OCI-M2 (cell line): ENCODE data around the gene FBXL19.

Experiments used
- DNase-seq: peaks from one replicate; lab custom pipeline; 2025; ENCODE audit not compliant: unreplicated experiment; lab: John Stamatoyannopoulos, UW

FBXL19 gene

DNA sequence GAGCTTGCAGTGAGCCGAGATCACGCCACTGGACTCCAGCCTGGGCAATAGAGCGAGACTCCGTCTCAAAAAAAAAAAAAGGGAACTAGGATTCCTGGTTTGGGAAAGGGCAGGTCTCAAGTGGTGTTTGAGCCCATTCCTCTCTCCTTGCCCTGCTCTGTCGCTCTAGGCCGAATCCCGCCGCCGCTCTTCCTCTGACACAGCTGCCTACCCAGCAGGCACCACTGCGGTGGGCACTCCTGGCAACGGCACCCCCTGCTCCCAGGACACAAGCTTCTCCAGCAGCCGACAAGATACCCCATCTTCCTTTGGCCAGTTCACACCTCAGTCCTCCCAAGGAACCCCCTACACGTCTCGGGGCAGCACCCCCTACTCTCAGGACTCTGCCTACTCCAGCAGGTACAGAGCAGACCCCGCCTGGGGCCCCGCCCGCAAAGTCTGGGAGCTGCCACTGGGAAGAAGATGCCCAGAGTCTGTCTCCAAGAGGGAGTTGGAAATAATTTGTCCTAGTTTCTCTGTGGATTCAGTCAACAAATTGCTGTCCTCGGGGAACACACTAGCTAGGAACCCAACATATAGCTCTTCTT is 40.6 kb downstream of the FBXL19 start:
- no peak for DNase-seq

DNA sequence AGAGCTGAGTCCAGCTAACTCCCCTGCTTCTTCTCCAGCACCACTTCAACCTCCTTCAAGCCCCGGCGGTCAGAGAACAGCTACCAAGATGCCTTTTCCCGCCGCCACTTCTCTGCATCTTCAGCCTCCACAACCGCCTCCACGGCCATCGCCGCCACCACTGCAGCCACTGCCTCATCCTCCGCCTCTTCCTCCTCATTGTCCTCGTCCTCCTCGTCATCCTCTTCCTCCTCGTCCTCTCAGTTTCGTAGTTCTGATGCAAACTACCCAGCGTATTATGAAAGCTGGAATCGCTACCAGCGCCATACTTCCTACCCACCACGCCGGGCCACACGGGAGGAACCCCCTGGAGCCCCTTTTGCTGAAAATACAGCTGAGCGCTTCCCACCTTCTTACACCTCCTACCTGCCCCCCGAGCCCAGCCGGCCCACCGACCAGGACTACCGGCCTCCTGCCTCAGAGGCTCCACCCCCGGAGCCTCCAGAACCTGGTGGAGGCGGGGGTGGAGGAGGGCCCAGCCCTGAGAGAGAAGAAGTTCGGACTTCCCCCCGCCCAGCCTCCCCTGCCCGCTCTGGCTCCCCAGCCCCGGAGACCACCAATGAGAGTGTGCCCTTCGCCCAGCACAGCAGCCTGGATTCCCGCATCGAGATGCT is 41.3 kb downstream of the FBXL19 start:
- DNase-seq: no peak

DNA sequence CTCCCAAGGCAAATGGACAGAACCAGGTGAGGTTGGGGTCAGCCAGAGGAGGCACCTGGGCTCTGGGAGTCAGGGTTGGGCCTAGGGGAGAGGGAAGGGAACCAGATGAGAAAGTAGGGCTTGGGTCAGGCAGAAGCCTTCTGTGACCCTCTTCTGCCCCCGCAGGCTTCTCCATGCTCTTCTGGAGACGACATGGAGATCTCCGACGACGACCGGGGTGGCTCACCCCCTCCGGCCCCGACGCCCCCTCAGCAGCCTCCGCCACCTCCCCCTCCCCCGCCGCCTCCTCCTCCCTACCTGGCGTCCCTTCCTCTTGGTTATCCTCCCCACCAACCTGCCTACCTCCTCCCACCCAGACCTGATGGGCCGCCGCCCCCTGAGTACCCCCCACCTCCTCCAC is 42.1 kb downstream of the FBXL19 start:
- no peak for DNase-seq

DNA sequence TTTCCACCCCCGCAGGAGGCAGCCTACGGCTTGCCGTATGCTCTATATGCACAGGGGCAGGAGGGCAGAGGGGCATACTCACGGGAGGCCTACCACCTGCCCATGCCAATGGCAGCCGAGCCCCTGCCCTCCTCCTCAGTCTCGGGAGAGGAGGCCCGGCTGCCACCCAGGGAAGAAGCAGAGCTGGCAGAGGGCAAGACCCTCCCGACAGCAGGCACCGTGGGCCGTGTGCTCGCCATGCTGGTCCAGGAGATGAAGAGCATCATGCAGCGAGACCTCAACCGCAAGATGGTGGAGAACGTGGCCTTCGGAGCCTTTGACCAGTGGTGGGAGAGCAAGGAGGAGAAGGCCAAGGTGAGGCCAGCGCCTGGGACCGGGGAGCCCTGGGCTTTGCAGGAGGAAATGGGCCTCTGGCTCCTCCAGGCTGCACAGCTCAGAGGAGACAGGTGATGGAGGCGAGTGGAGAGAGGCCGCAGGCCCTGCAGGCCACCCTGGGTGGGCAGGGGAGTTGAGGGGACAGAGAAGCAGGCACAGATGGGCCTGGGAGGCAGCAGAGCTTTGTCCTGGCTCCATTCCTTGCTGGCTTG is 42.8 kb downstream of the FBXL19 start:
- DNase-seq: no peak

GRCh38 chr16:30967795-30968194 is 44.4 kb downstream of the FBXL19 start:
- DNase-seq: no peak

GRCh38 chr16:30969246-30969842 is 46.0 kb downstream of the FBXL19 start:
- no peak for DNase-seq

DNA sequence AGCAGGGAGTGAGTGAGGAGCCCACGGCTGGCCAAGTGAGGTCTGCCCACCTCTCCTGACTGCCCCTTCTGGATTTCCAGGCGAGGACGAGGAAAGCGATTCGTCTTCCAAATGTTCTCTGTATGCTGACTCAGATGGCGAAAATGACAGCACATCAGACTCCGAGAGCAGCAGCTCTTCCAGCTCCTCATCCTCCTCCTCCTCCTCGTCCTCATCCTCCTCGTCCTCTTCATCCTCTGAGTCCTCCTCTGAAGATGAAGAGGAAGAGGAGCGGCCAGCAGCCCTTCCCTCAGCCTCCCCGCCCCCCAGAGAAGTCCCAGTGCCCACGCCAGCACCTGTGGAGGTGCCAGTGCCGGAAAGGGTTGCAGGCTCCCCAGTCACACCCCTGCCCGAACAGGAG is 47.9 kb downstream of the FBXL19 start:
- DNase-seq: no peak

DNA sequence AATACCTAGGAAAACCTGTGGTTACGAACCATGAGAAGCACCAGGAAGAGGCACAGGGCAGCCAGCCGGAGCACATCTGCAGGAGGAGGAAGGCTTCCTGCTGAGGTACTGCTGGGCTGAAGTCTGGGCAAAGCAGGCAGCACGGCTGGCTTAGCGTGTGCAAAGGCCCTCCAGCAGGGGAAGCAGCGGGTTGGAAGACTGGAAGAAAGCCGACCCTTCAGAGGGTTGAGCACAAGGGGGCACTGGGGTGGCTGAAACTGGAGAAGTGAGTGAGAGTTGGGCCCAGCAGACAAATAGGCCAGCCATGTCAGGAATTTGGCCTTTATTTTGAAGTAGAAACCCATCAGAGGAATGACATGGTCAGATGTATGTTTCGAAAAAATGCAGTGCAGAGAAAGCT is 49.5 kb downstream of the FBXL19 start:
- no peak for DNase-seq

DNA sequence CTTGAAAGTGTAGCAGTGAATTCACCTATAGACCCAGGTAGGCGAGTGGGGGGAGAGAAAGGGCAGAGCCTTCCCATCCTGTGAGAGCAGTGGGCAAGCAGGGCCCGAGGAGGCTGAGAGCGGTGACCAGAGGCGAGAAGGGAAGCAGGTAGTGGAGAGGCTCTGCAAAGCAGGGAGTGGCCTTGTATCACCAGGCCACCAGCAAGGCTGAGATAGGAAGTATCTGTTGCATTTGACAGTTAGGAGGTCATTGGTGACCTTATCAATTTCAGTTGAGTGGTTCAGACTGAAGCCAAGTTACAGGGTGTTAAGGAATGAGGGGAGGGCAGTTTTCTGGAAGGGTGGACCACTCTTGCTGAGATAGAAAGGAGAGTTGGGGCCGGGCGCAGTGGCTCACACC is 51.0 kb downstream of the FBXL19 start:
- DNase-seq: no peak

DNA sequence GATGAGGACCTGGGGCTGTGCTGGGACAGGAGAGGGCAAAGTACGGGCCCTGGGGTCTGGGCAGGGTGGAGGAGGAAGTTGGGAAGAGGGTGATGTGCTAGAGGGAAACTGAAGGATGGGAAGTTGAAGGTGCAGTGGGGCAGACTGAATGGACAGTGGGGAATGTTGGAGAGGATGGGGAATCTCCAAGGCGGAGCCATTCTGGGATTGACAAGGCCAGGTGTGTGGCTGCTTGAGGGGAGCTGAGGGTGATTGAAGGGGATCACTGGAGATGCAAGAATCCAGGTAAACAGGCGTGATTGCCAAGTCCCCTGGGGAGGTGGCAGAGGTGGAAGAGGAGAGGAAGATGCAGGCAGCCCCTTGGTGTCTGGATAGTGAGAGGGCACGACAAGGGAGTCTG is 53.1 kb downstream of the FBXL19 start:
- no peak for DNase-seq

DNA sequence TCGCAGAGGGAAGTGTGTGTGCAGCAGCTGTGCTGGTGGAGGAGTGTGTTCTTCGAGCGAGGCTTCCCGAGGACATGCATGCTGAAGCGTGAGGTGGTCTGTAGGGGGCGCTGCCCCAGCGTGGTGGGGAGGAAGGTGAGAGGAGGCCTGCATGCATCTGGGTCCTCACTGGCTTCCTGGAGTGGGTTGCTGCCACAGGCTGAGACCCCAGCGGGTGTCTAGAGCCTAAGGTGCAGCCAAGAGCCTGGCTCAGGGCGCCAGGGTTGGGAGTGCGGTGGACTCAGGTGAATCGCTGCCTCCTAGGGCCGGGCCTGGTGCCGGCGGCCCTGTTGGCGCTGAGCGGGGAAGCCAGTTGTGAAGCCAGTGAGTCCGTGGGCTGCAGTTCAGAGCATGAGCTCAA is 54.1 kb downstream of the FBXL19 start:
- no peak for DNase-seq

- DNase-seq: no peak
Observed at GRCh38 chr16:30979170-30980022, 56.0 kb downstream of the FBXL19 start.

DNA sequence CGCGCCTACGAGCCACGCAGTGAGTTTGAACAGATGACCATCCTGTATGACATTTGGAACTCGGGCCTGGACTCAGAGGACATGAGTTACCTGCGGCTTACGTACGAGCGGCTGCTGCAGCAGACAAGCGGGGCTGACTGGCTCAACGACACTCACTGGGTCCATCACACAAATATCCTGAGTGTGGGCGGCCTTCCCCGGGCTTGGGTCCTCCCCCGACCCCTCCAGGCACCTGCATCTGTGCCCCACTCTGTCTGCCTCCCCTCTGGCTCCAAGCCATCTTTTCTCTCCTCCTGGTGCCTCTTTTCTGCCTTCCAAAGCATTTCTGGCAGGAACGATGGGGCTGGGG is 56.6 kb downstream of the FBXL19 start:
- no peak for DNase-seq

DNA sequence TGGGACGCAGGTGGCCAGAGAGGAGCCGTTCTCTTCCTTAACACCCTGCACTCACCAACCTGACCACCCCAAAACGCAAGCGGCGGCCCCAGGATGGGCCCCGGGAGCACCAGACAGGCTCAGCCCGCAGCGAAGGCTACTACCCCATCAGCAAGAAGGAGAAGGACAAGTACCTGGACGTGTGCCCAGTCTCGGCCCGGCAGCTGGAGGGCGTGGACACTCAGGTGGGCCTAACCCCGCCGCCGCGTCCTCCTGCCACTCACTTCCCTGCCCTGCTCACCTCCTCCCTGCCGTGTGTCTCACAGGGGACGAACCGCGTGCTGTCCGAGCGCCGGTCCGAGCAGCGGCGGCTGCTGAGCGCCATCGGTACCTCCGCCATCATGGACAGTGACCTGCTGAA is 57.1 kb downstream of the FBXL19 start:
- no peak for DNase-seq

GRCh38 chr16:30980959-30981358 is 57.6 kb downstream of the FBXL19 start:
- no peak for DNase-seq

DNA sequence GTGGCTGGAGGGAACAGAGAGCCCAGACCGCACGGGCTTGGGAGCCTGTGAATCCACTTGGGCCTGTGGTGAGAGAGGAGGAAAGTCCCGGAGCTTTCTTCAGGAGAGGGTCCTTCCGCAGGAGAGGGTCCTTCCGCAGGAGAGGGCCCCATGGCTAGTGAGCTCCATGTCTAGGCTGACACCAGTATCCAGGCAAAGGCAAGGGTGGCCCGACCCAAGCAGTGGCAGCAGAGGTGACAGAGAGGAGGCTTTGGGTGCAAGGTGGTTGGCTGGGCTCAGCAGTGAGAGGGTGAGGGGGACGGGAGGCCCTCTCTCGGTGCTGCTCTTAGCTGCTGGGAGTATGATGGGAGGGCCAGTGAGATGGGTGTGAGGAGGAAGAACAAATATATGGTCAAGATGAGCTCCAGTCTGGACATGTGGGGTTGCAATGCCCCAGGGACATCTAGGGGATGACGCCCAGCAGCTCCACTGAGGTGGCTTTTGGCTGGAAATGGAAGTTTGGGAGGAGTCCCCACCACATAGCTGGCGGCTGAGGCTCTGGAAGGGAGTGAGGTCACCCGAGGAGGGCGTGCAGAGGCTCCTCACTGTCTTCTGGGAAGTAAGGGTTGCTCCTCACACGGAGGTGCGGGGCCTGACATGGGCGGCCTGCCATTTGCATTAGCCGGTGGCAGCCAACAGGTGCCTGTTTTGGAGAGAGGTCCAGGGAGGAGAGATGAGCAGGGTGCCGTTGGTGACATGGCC is 59.3 kb downstream of the FBXL19 start:
- DNase-seq: no peak

DNA sequence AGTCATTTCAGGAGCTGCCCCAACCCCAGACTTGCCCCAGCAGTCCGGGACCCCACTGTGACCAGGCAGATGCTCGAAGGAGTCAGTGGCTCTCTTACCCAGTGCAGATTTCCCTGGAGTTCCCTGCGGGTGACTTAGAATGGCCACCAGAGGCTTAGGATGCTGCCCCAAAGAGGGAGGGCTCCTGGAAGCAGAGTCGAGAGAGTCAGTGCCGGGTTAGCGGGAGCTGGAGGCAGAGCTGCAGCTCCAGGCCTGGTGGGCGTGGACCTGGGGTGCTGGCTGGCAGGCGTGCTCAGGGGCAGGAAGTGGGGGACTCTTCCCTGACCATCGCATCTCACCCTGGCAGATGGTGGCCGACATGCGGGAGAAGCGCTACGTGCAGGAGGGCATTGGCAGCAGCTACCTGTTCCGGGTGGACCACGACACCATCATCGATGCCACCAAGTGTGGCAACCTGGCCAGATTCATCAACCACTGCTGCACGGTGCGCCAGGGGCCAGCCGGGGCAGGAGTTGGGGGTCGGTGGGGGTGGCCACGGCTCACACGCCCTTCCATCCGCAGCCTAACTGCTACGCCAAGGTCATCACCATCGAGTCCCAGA is 60.0 kb downstream of the FBXL19 start:
- DNase-seq: no peak

DNA sequence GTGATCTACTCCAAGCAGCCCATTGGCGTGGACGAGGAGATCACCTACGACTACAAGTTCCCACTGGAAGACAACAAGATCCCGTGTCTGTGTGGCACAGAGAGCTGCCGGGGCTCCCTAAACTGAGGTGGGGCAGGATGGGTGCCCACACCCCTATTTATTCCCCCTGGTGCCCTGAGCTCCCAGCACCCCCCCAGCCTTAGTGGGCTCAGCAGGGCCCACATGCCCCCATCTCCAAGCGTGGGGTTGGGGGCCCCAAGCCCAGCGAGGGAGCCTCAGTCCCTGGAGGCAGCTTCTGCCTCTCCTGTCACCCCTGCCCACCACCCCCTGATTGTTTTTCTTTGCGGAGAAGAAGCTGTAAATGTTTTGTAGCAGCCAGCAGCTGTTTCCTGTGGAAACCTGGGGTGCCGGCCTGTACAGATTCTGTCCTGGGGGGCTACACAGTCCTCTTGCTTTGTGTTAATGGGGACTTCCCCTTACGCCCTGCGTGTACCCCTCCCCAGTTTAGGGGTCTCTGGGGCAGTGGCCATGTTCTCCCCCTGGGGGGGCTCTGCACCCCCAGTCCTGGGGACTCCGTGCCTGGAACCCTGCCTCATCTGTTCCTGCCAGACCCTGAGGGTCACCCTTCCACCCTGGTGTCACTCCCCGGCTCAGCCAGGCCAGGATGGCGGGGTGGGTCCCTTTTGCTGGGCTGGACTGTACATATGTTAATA is 60.7 kb downstream of the FBXL19 start:
- no peak for DNase-seq

- DNase-seq: no peak
Observed at GRCh38 chr16:30984669-30985400, 61.5 kb downstream of the FBXL19 start, which contains the start of gene HSD3B7. HSD3B7 (plus strand) TSS chr16:30985207; CDS start chr16:30985659, 452 bp downstream.
